ENCODE data around the gene SLC9A3. TPM values are rescaled to one million over a fixed set of nuclear protein-coding genes. Genes with fewer than 3 reads are reported as not detected.

SLC9A3 gene
- total and polyA plus RNA-seq, 2 of the 13 experiments (the other 11 are each of a cell fraction or from before 2014, with no cell fraction given) = 1.5 to 1.8 TPM

GRCh38 chr5:443239-444151 is 80.8 kb downstream of the SLC9A3 start (continued):
- no peak for TF ChIP-seq ZNF674 (CRISPR knock-in tag; IDR thresholded peaks at IDR 0.05; ENCODE audit: low read depth)

- Histone ChIP-seq H3K4me2 (ENCODE audit: low read depth, low read length) (peak within 1 kb of the TSS; percentile 97), H3K27ac (ENCODE audit: extremely low read length, insufficient read depth, low read length) (peak within 1 kb of the TSS; percentile 58), H3K36me3 (replicated peaks in 1 of 2; ENCODE audit: control insufficient read depth in 1 of 2, insufficient read depth in 2 of 2, low read length in 2 of 2) (peaks cover 7 to 12% of the 10 kb centered on the region in 2 experiments; a peak in 4 of 5 replicates), H3K9me3 (ENCODE audit: low read length) (no peaks in the 10 kb centered on the region), H2AFZ (ENCODE audit: low read length) (no peak within 1 kb of the TSS), H3K9ac (ENCODE audit: insufficient read depth, low read depth, low read length) (peak within 1 kb of the TSS; percentile 87), H4K20me1 (ENCODE audit: insufficient read depth, low read length) (no peaks in the 10 kb centered on the region), H3K27me3 (ENCODE audit: control insufficient read depth in 1 of 2, insufficient read depth in 2 of 2, low read length in 2 of 2) (peaks cover 0 to 4% of the 10 kb centered on the region in 2 experiments; a peak in 1 of 5 replicates), H3K79me2 (ENCODE audit: insufficient read depth, low read length) (peaks cover 17% of the 10 kb centered on the region), H3K4me3 (replicated peaks in 1 of 3; ENCODE audit: insufficient read depth in 1 of 3, low read depth in 2 of 3, low read length in 3 of 3) (peak within 1 kb of the TSS; percentile 95 to 100 (median 99)), H3K4me1 (ENCODE audit: insufficient read depth, low read length) (peaks cover 19% of the 10 kb centered on the region)
- DNase-seq (ENCODE audit: low spot score) (peak; percentile 52), ATAC-seq (peak; percentile 92), FAIRE-seq (no peak)
- ChIA-PET CTCF (ENCODE audit: low intra/inter-chr PET ratio, low total read pairs) (no interaction called here), POLR2A (interaction anchor here (1.0 kb wide), 1 partner anchor 12 kb away, joined by 3 read pairs; no protein-coding TSS in a partner anchor)
- intact Hi-C loops (cut with micrococcal nuclease; ENCODE audit: unreplicated experiment) (loop anchor here (5.0 kb wide), 1 partner anchor 225 kb away; the partner anchor contains the start of genes CCDC127 and SDHA), in situ Hi-C loops (cut with HindIII; ENCODE audit: extremely low pct_ligation_motif_present, low pct_unique_long_range_greater_than_20kb) (no loop called here)
- WGBS (ENCODE audit: low lambda C conversion rate) = 2% methylated on average over 28 of the region's 73 CpGs
- TSS peak; percentile 85 for BruUV-seq (replicated peaks)
- TF ChIP-seq TOPORS (CRISPR knock-in tag; IDR thresholded peaks at IDR 0.05) (no peak), TSC22D2 (CRISPR knock-in tag; IDR thresholded peaks at IDR 0.05; ENCODE audit: borderline replicate concordance) (peak; percentile 64; the same call in 1 of the 2 replicates), ZNF710 (CRISPR knock-in tag; IDR thresholded peaks at IDR 0.05; ENCODE audit: borderline replicate concordance) (peak; percentile 76; the same call in 1 of the 2 replicates), IKZF5 (CRISPR knock-in tag; IDR thresholded peaks at IDR 0.05) (no peak), HNRNPLL (IDR thresholded peaks at IDR 0.05; ENCODE audit: low read depth, low read length, poor library complexity, severe bottlenecking) (peak; percentile 40), ZNF557 (CRISPR knock-in tag; IDR thresholded peaks at IDR 0.05) (0 out of 2 replicates have a peak, but pooled peaks have one; percentile 14), GATAD1 (CRISPR knock-in tag; IDR thresholded peaks at IDR 0.05) (peak; percentile 90), ZBTB20 (CRISPR knock-in tag; IDR thresholded peaks at IDR 0.05; ENCODE audit: borderline replicate concordance, low read depth) (no peak; the same call in 1 of the 2 replicates), NONO (IDR thresholded peaks at IDR 0.05) (no peak), NONO (CRISPR knock-in tag; conservative IDR thresholded peaks at IDR 0.05) (peak; percentile 47; the same call in 1 of the 2 replicates), FOXK1 (CRISPR knock-in tag; IDR thresholded peaks at IDR 0.05; ENCODE audit: borderline replicate concordance, low read depth) (no peak; the same call in 1 of the 2 replicates), RXRB (CRISPR knock-in tag; IDR thresholded peaks at IDR 0.05; ENCODE audit: borderline replicate concordance) (peak; percentile 40; the same call in 1 of the 2 replicates), ZFX (CRISPR knock-in tag; IDR thresholded peaks at IDR 0.05; ENCODE audit: low read depth) (peak; percentile 65; the same call in 1 of the 2 replicates)
Measured at GRCh38 chr5:442335-443238, 81.7 kb downstream of the SLC9A3 start, which contains the start of gene EXOC3. TSS of gene EXOC3 (plus strand) at chr5:443176. CDS start at chr5:446206, 3,030 bp downstream.

All from HepG2 (cell line).